ELF-1 (cell line): Measurements from ENCODE around the gene AIG1.
"Not testable (repeated sequence)": the region's sequence is repeated elsewhere in the genome, so short reads cannot be mapped to it uniquely, and the experiment has no call there.

ENCODE experiments used
- DNase-seq: peaks from one replicate; pipeline ENCODE4 v3.0.0-alpha.2; 2016; ENCODE audit warnings: low read depth, low spot score

Gene AIG1

DNA sequence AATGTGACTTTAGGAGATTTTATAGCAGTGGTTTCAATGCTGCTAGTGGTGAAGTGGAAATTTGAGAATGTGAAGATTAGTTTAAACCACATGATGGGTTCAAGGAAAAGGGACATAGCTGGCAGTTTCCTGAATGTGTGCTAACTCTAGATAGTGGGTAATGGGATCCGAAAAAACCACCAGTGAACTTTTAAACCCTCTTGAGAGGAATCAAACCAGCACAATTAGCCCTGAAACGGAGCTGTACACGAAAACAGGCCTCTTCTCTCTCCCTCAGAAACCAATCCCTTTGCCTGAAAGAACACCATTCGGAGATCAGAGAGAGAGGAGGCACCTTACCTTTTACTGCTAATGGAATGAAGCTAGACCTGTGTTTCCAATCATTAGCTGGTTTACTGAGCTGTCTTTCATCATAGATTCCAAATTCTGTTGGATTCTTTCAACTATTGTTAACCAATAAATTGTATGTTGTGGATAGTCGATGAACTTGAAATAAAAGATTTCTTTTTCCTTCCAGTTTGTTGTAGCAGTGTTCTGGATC, 103.9 kb downstream of the AIG1 start:
- peak; percentile 12 for DNase-seq

DNA sequence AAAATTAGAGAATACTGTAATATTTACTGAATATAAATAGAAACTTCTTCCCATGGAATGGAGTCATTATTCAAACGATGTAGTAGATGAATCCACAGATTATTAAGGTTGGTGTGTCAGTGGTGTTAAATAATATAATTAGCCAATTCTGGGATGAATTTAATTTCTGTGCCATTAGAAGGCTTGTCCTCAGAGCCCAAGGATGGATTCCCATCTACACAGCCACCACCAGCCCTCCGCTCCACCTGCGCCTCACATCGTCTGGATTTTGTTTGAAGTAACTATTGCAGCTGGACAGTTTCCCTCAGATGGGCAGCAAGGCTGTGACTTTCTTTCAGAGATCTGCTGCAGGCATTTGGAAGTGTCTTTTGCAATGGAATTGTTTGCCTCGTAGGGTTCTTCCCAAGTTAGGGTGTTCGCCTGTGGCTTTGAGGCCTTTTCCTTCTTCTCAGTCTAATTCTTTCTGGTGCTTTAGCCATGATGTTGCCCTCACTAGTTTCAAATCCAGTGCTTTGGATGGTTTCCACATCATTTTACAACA, 104.7 kb downstream of the AIG1 start:
- DNase-seq = no peak

DNA sequence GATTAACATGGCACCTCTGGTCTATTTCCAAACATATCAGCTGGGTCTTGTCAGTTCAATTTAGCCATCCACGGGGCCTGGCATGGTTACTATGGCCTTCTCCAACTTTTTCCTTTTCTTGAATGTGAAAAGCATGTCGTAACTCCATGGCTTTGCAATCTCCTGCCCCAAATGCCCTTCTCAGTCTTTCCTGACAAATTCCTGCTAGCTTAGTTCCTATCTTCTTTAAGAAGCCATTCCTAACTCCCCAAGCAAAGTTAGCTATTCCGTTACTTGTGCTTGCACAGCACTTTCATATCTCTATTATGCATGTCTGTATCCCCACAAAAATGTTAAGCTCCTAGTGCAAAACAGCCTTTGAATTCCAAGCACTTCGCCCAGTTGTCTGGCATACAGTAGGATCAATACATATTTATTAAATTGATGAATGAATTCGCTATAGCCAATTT, 105.6 kb downstream of the AIG1 start:
- no peak for DNase-seq

DNA sequence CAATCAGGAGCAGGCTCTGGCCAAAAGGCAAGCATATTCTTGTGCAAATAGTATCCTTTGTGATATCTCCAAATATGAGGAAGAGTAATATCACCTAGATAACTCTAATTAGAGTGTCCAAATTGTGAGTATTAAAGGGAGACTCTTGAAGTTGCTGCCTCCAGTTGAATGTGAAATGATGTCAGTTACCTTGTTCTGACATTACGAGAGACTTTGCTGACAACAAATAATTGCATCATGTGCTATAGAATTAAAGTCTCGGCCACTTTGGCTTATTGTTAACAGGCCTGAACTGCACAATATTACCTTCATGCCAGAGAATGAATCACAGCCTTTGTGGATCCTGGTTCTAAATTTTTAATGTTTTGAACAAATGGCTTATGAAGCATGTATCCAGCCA, 106.5 kb downstream of the AIG1 start:
- DNase-seq = no peak

DNA sequence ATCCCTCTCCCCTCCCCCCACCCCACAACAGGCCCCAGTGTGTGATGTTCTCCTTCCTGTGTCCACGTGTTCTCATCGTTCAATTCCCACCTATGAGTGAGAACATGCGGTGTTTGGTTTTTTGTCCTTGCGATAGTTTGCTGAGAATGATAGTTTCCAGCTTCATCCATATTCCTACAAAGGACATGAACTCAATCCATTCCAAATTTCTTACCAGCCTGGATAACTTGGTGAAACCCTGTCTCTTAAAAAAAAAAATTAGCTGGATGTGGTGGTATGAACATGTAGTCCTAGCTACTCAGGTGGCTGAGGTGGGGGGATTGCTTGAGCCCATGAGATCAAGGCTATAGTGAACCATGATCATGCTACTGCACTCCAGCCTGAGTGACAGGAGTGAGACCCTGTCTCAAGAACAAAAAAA, 107.7 kb downstream of the AIG1 start:
- not testable (repeated sequence) for DNase-seq

DNA sequence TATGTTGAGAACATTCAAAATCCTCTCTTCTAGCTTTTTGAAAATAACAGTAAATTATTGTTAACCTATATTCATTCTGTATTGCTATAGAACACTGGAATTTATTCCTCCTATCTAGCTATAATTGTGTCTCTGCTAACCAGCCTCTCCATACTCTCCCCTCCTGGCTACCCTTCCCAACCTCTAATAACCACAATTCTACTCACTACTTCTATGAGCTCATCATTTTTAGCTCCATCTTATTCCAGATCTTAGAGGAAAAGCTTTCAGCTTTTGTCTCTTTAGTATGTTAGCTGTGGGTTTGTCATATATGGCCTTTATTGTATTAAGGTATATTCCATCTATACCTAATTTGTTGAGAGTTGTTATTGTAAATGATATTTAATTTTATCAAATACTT, 108.8 kb downstream of the AIG1 start:
- DNase-seq = no peak

DNA sequence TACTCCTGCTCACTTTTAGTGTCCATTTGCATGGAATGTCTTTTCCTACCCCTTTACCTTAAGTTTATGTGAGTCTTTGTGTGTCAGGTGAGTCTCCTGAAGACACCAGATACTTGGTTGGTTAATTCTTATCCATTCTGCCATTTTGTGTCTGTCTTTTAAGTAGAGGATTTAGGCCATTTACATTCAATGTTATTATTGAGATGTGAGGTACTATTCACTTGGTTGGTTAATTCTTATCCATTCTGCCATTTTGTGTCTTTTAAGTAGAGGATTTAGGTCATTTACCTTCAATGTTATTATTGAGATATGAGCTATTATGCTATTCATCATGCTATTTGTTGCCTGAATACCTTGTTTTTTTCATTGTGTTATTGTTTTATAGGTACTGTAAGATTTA, 113.8 kb downstream of the AIG1 start:
- DNase-seq = no peak

DNA sequence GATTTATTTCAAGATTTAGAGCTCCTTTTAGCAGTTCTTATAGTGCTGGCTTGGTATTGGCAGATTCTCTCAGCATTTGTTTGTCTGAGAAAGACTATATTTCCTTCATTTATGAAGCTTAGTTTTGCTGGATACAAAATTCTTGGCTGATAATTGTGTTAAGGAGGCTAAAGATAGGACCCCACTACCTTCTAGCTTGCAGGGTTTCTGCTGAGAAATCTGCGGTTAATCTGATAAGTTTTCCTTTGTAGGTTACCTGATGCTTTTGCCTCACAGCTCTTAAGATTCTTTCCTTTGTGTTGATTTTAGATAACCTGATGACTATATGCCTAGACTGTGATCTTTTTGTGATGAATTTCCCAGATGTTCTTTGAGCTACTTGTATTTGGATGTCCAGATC, 114.3 kb downstream of the AIG1 start:
- no peak for DNase-seq

DNA sequence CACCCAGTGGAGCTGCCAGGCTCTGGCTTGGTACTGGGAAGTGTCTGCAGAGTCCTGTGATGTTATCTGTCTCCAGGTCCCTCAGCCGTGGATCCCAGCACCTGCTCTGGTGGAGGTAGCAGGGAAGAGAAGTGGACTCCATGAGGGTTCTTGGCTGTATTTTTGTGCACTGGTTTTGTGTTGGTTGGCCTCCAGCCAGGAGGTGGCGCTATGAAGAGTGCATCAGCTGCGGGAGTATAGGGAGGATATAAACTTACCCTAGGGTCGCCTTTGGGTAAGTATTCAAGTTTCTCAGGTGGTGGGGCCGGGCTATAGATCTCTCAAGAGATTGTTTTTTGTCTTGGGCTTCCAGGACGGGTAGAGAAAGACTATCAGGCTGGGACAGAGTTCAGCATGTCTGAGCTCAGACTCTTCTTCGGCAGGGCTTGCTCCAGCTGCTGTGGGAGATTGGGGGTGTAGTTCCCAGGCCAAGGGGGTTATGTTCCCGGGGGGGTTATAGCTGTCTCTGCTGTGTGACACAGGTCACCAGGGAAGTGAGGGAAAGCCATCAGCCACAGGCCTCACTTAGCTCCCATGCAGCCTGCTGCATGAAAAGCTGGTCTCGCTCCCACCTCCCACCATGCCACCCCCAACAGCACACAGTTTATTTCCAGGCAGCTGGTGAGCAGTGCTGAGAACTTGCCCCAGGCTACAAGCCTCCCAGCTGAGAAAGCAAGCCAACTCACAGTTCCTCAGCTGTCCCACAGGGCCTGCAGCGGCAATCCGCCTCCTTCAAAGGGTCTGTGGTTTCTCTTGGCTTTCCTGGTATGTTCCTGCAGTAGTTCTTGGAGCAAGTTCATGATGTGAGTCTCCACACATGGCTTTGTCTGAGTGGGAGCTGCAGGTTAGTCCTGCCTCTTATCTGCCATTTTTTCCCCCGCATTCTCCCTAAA, 115.7 kb downstream of the AIG1 start:
- DNase-seq = peak; percentile 95

DNA sequence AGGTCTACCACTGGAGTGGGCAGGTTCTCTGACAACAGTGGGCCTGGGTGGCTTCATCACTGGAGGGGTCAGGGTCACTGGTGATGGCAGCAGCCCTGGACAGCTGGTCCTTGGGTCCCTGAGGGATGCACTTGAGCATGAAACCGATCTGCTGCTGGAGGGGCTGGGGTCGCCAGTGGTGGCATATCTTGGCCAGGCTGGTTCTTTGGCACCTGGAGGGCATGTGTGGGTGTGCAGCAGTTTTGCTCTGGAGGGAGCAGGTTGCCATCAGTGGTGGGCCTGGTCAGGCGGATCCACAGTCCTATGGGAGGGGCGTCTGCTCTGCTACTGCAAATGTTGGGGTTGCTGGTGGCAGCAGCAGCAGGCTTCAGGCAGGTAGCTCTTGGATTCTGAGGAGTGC, 117.0 kb downstream of the AIG1 start:
- DNase-seq = no peak

DNA sequence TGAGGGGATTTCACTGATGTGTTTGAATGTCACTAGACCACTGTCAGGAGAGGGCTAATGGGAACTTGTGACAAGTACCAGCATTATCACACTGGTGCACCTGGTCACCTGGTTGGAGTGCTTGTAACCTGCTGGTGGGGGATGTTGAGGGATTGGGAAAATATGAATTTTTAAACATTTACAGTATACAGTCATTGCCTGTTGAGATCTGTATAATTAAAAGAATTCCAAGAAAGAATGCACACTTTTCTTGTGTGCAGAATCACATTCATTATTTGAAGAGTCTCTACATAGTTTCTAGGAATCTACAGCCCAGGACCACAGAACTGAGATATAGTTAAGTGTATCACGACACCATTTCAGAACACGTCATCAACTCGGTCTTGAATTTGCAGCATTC, 118.4 kb downstream of the AIG1 start:
- DNase-seq = no peak

DNA sequence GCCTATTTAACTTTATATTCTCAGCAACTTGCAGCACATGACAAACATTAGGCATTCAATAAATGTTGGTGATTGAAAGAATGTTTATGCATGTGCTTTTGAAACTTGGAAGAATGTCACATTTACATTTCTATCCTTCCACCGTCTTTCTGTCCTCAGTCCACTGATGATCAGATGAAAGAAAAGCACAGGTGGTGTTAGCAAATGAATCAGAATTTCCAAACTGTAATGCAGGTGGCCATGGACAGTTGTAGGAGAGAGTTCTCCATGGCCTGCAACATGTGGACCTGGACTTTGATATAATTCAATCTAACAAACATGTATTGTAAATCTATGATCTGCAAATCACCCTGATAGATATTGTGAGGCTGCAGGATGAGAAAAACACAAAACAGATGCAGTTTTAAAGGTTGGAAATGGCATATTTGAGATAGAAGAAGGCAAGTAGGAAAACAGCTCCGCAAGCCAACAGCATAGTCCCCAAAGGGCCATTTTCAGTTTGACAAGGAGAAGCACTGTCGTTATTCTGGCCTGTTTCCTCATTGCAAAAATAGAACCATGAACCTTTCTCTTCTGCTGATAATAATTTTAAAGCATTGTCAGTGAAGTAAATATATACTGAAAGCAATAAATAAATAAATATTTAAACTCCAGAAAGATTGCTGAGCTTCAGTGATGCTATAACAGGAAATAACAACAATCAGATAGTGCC, 119.4 kb downstream of the AIG1 start:
- DNase-seq = no peak

DNA sequence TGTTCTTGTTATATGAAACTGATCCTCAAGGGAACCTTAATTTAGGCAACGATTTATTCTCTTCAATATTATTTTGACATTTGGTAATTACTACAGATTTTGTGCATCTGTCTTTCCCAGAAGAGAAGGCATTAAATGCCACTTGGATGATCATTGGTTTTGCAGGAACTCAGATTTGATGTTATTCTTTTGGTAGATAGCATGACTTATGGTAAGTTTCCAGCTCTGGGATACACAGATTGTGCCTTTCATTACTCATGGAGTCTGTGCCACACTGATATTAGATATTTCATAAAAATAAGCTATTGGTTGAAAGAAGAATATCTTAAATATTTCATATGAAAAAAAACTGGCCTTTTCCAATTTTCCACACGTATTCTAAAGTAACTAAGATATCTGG, 120.1 kb downstream of the AIG1 start:
- no peak for DNase-seq

DNA sequence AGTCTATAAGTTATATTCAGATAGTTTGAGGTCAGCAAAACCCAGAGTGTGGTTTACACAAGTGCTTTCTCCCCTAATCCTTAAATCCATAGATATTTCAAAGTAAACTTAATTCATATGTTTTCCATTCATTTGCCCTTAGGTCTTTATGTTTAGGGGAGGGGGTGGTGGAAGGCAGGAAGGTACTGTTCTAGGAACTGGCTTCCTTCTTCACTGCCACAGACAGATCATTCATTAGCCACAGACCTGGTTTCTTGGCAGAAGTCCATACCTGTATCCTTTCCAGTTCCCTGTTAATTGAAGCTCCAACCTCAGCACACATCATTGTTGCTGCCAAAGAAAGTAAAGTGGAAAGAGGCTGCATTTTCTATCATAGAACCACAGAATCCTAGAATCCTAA, 123.0 kb downstream of the AIG1 start:
- DNase-seq = no peak

DNA sequence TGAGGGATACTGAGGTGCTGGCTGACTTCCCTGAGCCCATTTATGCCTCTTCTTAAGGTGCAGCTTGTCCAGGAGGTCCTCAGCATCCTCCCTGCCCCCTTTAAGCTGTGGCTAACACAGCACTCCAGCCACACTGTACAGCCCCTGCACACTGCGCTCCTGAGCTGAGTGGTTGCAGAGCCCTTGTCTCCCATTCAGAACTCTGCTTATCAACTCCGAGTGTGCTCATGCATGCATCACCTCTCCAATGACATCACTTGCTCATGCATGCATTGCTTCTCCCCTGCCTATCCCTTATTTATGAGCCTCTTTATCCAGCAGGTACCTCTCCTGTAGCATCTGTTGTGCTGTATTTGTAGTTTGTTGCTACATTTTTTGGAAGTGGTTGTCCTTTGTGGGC, 124.6 kb downstream of the AIG1 start:
- no peak for DNase-seq

DNA sequence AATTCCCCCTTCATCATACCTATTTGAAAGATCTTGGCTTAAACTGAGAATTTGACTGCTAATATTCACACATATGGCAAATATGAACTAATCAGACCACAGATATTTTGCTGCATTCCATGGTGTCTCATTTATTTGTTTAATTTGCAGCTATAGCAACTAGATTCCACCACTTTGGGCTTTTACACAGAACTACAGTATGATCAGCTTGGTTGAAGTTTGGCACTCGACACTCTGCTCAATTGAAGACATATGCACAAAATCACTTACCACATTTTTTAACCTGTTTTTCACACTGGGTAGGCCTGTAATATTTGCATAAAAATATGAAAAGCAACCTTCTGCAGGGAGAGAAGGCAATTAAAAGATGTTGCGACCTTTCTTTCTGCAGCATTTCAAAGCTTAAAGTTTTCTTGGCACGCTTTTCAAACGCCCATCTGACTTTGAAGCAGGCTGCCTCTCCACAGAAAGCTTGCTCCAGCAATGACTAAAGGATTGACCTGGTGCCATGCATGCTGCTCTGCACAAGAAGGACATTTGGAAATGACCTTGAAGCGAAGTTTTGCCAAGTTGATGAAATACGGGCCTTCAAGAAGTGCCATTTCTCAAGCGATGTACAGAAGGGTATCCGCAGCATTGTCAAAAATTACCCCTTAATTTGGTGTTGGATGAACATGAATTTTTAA, 126.7 kb downstream of the AIG1 start:
- DNase-seq = no peak

DNA sequence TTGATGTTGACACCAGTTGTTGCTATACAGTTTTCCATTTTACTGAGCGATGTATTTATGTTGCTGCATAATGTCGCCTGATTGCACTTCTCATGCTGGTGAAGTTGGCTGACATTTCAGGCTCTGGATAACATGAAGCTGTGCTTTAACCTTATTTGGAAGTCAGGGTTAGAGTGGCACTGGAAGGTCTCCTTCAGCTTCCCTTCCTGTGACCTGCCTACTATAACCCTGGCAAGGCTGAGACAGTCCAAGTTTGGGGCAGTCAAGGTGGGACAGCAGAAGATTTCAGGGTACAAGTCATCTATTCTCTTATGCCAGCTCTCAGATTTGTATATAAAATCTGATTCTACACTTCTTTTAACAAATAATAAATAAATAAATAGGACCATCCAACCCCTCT, 127.6 kb downstream of the AIG1 start:
- DNase-seq = no peak

DNA sequence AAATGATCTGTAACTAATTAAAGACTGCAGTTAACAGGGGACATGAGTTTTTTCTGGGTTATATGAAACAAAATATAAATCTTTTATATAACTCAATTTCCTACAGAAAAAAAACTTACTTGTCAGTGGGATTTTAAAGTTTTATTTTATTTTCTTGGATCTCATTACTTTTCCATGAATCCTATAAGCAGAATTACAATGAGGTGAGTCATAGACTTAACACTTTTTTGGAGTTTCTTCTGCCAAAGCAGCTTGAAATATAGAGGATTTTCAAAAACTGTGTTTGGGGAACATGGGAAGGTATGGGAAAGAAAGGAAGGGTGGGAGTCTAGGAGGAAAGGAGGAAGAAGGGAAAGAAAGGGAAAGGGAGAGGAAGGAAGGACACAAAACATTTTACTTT, 130.7 kb downstream of the AIG1 start:
- DNase-seq = no peak

DNA sequence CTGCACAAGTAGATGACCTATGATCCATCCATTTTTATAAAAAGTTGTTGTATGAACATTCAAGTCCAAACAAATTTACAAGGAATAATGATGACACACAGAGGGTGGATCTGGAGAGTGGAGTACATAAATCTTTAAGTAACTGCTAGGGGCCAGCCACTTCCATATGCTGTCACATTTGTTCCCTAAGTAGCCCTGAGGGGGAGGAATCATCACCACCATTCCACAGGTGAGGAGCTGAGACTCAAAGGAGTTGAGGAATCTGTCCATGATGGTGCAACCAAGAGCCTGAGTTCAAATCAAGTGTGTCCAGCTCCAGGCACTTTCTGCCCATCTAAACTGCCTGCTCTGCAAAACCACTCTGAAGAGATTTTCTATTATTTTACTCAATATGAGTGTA, 132.1 kb downstream of the AIG1 start:
- no peak for DNase-seq

DNA sequence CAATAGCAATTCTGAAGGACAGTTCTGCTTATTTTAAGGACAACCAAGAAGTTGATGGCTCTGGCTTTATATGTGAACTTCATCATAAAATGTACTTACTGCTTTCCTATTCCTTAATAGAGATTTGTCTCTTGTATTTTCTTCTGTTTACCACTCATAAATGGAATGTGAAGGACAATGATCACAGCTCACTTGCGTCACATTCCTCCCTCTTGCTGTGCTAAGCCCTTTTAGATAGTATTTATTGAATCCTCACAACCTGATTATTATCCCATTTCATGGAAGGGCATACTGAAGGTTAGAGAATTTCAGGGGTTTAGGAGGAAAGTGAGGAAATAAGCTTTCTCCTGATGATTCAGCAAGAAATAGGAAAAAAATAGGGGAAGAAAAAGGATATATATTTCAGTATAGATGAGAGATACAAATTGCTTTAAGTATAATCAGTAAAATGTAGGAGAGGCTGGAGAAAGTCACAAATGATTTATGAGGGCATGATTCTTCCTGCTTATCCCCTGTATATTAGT, 132.9 kb downstream of the AIG1 start:
- no peak for DNase-seq

DNA sequence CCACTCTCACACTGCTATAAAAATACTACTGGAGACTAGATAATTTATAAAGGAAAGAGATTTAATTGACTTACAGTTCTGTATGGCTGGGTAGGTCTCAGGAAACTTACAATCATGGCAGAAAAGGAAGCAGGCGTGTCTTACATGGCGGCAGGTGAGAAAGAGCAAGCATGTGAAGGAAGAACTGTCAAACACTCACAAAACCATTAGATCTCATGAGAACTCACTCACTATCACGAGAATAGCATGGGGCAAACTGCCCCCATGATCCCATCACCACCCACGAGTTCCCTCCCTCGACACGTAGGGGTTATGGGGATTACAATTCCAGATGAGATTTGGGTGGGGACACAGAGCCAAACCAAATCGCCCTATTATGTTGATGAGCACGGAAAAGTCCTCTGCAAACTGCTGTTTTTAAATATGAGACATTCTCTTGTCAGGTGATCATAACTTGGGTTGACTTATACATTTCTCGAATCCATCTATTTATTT, 133.5 kb downstream of the AIG1 start:
- no peak for DNase-seq
